Mesothelial cell of epicardium (in vitro differentiated cells): ENCODE results near the gene MRAP2. TPM values are rescaled to one million over a fixed set of nuclear protein-coding genes. Genes with fewer than 3 reads are reported as not detected.

Experiments used
- DNase-seq, 2 experiments: peaks; one replicate each; pipeline ENCODE4 v3.0.0; 2021; ENCODE audit warnings: low spot score in 2 of 2; ENCODE audit not compliant: unreplicated experiment in 2 of 2
- H3K27ac Mint-ChIP-seq: 2 replicates; pipeline ENCODE4 v1.8.0; 2021; ENCODE audit warnings: mixed read lengths
- H3K27me3 Mint-ChIP-seq: 2 replicates; pipeline ENCODE4 v1.8.0; 2021; ENCODE audit warnings: low read depth, mixed read lengths
- H3K36me3 Mint-ChIP-seq: 2 replicates; pipeline ENCODE4 v1.8.0; 2021; ENCODE audit warnings: mixed read lengths
- H3K4me1 Mint-ChIP-seq: 2 replicates; pipeline ENCODE4 v1.8.0; 2021; ENCODE audit warnings: mixed read lengths
- H3K4me3 Mint-ChIP-seq: 2 replicates; pipeline ENCODE4 v1.8.0; 2021; ENCODE audit warnings: mild to moderate bottlenecking, moderate library complexity, mixed read lengths
- H3K9me3 Mint-ChIP-seq: 2 replicates; pipeline ENCODE4 v1.8.0; 2021; ENCODE audit warnings: mixed read lengths
- CTCF ChIP-seq: fragments of 200-600 bp; sonication (generic); IDR thresholded peaks from one replicate; pipeline ENCODE4 v1.5.0; 2021; ENCODE audit warnings: antibody characterized with exemption; ENCODE audit not compliant: unreplicated experiment
- total RNA-seq: library from RNA; stranded (reverse); gene quantifications from 3 replicates; pipeline ENCODE4 v1.2.1, GENCODE V29; 2021

Gene MRAP2, protein sequence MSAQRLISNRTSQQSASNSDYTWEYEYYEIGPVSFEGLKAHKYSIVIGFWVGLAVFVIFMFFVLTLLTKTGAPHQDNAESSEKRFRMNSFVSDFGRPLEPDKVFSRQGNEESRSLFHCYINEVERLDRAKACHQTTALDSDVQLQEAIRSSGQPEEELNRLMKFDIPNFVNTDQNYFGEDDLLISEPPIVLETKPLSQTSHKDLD
- total RNA-seq = 2.0 to 2.7 TPM (median 2.1 TPM) in 3 replicates

GRCh38 chr6:84033523-84034451 lies at the start of gene MRAP2:
TSS of gene MRAP2 (plus strand) at chr6:84033772. CDS start at chr6:84055319, 21,547 bp downstream.
- Mint-ChIP-seq H3K9me3 (no peaks in the 10 kb centered on the region), H3K36me3 (no peaks in the 10 kb centered on the region), H3K4me3 (peak within 1 kb of the TSS; percentile 73), H3K4me1 (peaks cover 16% of the 10 kb centered on the region), H3K27me3 (peaks cover 44% of the 10 kb centered on the region), H3K27ac (no peak within 1 kb of the TSS)
- no peak for TF ChIP-seq CTCF
- DNase-seq = peak; percentile 43 to 65

DNA sequence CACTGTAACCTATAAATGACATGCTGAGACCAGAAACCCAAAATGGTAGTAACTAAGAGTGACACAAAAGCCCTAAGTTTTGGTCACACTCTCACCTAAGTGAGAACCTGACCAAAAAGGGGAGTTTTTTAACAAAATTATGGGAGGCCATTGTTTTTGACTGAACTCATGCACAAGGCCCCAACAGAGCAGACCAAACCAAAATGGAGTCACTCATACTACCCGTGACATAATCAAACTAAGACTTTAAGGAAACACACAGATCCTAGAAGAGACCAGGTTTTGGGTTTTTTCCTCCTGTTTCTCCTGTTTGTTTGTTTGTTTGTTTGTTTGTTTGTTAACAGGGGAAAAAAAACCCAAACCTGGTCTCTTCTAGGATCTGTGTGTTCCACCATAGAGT lies 49.2 kb upstream of the MRAP2 start:
- peaks cover 9% of the 10 kb centered on the region for H3K9me3 Mint-ChIP-seq
- H3K4me1 Mint-ChIP-seq = no peaks in the 10 kb centered on the region
- H3K36me3 Mint-ChIP-seq = no peaks in the 10 kb centered on the region
- no peak for TF ChIP-seq CTCF
- no peaks in the 10 kb centered on the region for H3K27me3 Mint-ChIP-seq
- no peak for DNase-seq
- H3K4me3 Mint-ChIP-seq = no peak overlapping the region
- no peak overlapping the region for H3K27ac Mint-ChIP-seq

GRCh38 chr6:83985308-83985713 lies 48.3 kb upstream of the MRAP2 start:
- no peak for DNase-seq

DNA sequence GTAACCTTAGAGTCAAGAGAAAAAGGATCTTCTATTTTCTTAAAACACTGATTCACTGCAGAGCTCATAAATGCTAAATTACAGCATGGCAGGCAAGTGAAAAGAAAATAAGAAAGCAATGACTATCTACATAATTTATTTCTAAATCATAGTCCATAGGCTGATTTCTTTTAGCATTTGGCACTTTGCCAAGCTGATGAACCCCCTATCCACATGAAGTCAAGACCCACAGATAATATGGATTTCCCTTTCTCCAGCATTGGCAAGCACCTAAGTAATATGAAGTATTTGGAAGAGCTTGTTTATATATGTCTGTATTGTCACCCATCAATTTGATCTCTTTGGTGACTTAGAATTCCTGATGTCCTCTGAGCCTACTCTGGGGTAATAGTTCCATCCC lies 47.9 kb upstream of the MRAP2 start:
- H3K4me1 Mint-ChIP-seq = no peaks in the 10 kb centered on the region
- no peak overlapping the region for H3K4me3 Mint-ChIP-seq
- H3K27ac Mint-ChIP-seq = no peak overlapping the region
- no peak for TF ChIP-seq CTCF
- no peaks in the 10 kb centered on the region for H3K36me3 Mint-ChIP-seq
- DNase-seq = no peak
- H3K27me3 Mint-ChIP-seq = no peaks in the 10 kb centered on the region
- H3K9me3 Mint-ChIP-seq = no peaks in the 10 kb centered on the region

More at GRCh38 chr6:83985308-83985713, 48.3 kb upstream of the MRAP2 start:
- Mint-ChIP-seq H3K4me1 (no peaks in the 10 kb centered on the region), H3K9me3 (peaks cover 4% of the 10 kb centered on the region), H3K36me3 (no peaks in the 10 kb centered on the region), H3K27me3 (no peaks in the 10 kb centered on the region), H3K27ac (no peak overlapping the region), H3K4me3 (no peak overlapping the region)
- no peak for TF ChIP-seq CTCF

DNA sequence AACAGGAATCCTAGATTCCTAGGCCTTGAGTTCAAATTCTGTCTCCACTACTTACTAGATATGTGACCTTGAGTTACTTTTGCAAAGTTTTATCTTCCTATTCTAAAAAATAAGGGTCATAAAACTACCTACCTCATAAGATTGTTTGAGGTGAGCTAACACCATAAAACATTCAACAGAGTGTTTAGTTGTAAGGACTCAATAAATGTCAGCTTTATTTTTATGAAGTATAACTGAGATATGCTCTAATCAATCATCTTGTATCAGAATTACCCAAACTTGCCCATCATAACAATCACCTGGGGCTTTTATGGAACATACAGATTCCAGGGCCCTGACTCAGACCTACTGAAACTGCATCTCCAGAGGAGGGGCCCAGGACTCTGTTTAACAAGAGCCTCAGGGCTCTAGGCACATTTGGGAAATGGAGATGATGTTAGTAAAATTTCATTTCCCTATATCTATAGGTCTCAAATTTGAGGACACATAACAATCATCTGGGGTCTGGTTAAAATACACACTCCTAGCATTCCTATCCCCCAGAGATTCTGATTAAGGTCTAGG lies 35.5 kb upstream of the MRAP2 start:
- H3K4me1 Mint-ChIP-seq = no peaks in the 10 kb centered on the region
- H3K27ac Mint-ChIP-seq = no peak overlapping the region
- peaks cover 3% of the 10 kb centered on the region for H3K27me3 Mint-ChIP-seq
- H3K9me3 Mint-ChIP-seq = peaks cover 15% of the 10 kb centered on the region
- TF ChIP-seq CTCF = no peak
- H3K36me3 Mint-ChIP-seq = no peaks in the 10 kb centered on the region
- no peak overlapping the region for H3K4me3 Mint-ChIP-seq
- no peak for DNase-seq
